Neural progenitor cell (in vitro differentiated cells): ENCODE measurements around the gene ARPC2. TPM values are rescaled to one million over a fixed set of nuclear protein-coding genes. Genes with fewer than 3 reads are reported as not detected.
"Not testable (repeated sequence)": the region's sequence is repeated elsewhere in the genome, so short reads cannot be mapped to it uniquely, and the experiment has no call there.

Source experiments
- DNase-seq: peaks from one replicate; pipeline ENCODE4 v3.0.0-alpha.2; 2016; ENCODE audit warnings: low spot score
- H2AFZ ChIP-seq: fragments of 200-600 bp; sonication (generic); replicated peaks from 2 replicates; pipeline ENCODE4 v1.6.1; 2016; ENCODE audit warnings: antibody characterized with exemption
- H3F3A ChIP-seq: fragments of 200-600 bp; sonication (generic); 2 replicates; pipeline ENCODE4 v1.6.1; 2016; ENCODE audit warnings: antibody characterized with exemption, low read depth
- H3K27ac ChIP-seq: fragments of 200-600 bp; sonication (generic); 2 replicates; pipeline ENCODE4 v1.5.1; 2016; ENCODE audit warnings: mild to moderate bottlenecking
- H3K27me3 ChIP-seq: fragments of 200-600 bp; sonication (generic); 2 replicates; pipeline ENCODE4 v1.6.1; 2016; ENCODE audit warnings: mild to moderate bottlenecking, moderate library complexity
- H3K36me3 ChIP-seq: fragments of 200-600 bp; sonication (generic); 2 replicates; pipeline ENCODE4 v1.5.1; 2016
- H3K4me1 ChIP-seq: fragments of 200-600 bp; sonication (generic); 2 replicates; pipeline ENCODE4 v1.6.1; 2016; ENCODE audit warnings: mixed run types
- H3K4me2 ChIP-seq: fragments of 200-600 bp; sonication (generic); 2 replicates; pipeline ENCODE4 v1.6.1; 2016
- H3K4me3 ChIP-seq: fragments of 200-600 bp; sonication (generic); 2 replicates; pipeline ENCODE4 v1.5.1; 2016
- H3K79me2 ChIP-seq: fragments of 200-600 bp; sonication (generic); 2 replicates; pipeline ENCODE4 v1.6.1; 2016; ENCODE audit warnings: low read depth
- H3K9ac ChIP-seq: fragments of 200-600 bp; sonication (generic); 2 replicates; pipeline ENCODE4 v1.6.1; 2016
- H3K9me3 ChIP-seq: fragments of 200-600 bp; sonication (generic); 2 replicates; pipeline ENCODE4 v1.5.1; 2016; ENCODE audit warnings: low read depth
- H4K20me1 ChIP-seq: fragments of 200-600 bp; sonication (generic); 2 replicates; pipeline ENCODE4 v1.6.1; 2016; ENCODE audit warnings: low read depth
- H3K27ac Mint-ChIP-seq: 3 replicates; pipeline ENCODE4 v1.8.0; 2021; ENCODE audit warnings: mixed read lengths
- H3K27me3 Mint-ChIP-seq: 2 replicates; pipeline ENCODE4 v1.8.0; 2022; ENCODE audit warnings: low read depth, mild to moderate bottlenecking, inconsistent platforms, moderate library complexity, mixed read lengths; ENCODE audit not compliant: insufficient read depth
- H3K36me3 Mint-ChIP-seq: 3 replicates; pipeline ENCODE4 v1.8.0; 2021; ENCODE audit warnings: mixed read lengths
- H3K4me1 Mint-ChIP-seq: 3 replicates; pipeline ENCODE4 v1.8.0; 2021; ENCODE audit warnings: mixed read lengths
- H3K4me3 Mint-ChIP-seq: 3 replicates; pipeline ENCODE4 v1.8.0; 2021; ENCODE audit warnings: mild to moderate bottlenecking, moderate library complexity, mixed read lengths
- H3K9me3 Mint-ChIP-seq: 3 replicates; pipeline ENCODE4 v1.8.0; 2020; ENCODE audit warnings: mixed read lengths
- EZH2 ChIP-seq: fragments of 200-600 bp; sonication (generic); IDR thresholded peaks from 2 replicates; pipeline ENCODE4 v1.6.1; 2017; ENCODE audit warnings: antibody characterized with exemption, mild to moderate bottlenecking, moderate library complexity
- EZH2phosphoT487 ChIP-seq: fragments of 200-600 bp; sonication (generic); IDR thresholded peaks from 2 replicates; pipeline ENCODE4 v1.6.1; 2017; ENCODE audit warnings: antibody characterized with exemption
- total RNA-seq: library from RNA; depleted of rRNA; stranded (reverse); fragments of >200 nt; gene quantifications from 2 replicates; pipeline ENCODE4 v1.2.3, GENCODE V29; 2015; ENCODE audit warnings: low replicate concordance
- TF ChIP-seq, protein P1 (sequence below): fragments of 200-600 bp; sonication (generic); IDR thresholded peaks from 2 replicates; pipeline ENCODE4 v1.5.1; 2017; ENCODE audit warnings: antibody characterized with exemption, mild to moderate bottlenecking

ARPC2 gene
- total RNA-seq, 1 donor from 2014 or later, result 155 TPM

- DNase-seq, result no peak
- no peaks in the 10 kb centered on the region for H3K9me3 ChIP-seq
- H3K36me3 Mint-ChIP-seq, result no peaks in the 10 kb centered on the region
- H3K9me3 Mint-ChIP-seq, result no peaks in the 10 kb centered on the region
- no peak overlapping the region for H3K4me3 ChIP-seq
- H3K4me1 ChIP-seq, result no peaks in the 10 kb centered on the region
- H3K27ac Mint-ChIP-seq, result no peak overlapping the region
- no peak overlapping the region for H3K9ac ChIP-seq
- TF ChIP-seq EZH2phosphoT487 (no peak), EZH2 (no peak)
- TF ChIP-seq, protein P1, sequence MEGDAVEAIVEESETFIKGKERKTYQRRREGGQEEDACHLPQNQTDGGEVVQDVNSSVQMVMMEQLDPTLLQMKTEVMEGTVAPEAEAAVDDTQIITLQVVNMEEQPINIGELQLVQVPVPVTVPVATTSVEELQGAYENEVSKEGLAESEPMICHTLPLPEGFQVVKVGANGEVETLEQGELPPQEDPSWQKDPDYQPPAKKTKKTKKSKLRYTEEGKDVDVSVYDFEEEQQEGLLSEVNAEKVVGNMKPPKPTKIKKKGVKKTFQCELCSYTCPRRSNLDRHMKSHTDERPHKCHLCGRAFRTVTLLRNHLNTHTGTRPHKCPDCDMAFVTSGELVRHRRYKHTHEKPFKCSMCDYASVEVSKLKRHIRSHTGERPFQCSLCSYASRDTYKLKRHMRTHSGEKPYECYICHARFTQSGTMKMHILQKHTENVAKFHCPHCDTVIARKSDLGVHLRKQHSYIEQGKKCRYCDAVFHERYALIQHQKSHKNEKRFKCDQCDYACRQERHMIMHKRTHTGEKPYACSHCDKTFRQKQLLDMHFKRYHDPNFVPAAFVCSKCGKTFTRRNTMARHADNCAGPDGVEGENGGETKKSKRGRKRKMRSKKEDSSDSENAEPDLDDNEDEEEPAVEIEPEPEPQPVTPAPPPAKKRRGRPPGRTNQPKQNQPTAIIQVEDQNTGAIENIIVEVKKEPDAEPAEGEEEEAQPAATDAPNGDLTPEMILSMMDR, result no peak
- no peaks in the 10 kb centered on the region for H3F3A ChIP-seq
- no peaks in the 10 kb centered on the region for H3K36me3 ChIP-seq
- H3K4me1 Mint-ChIP-seq, result no peaks in the 10 kb centered on the region
- peaks cover 24% of the 10 kb centered on the region for H3K27me3 Mint-ChIP-seq
- H3K27ac ChIP-seq, result no peak overlapping the region
- no peak overlapping the region for H3K4me3 Mint-ChIP-seq
- no peak overlapping the region for H2AFZ ChIP-seq
- H3K4me2 ChIP-seq, result no peak overlapping the region
- H3K27me3 ChIP-seq, result no peaks in the 10 kb centered on the region
- no peaks in the 10 kb centered on the region for H4K20me1 ChIP-seq
- H3K79me2 ChIP-seq, result no peaks in the 10 kb centered on the region
These were observed 47.0 kb upstream of the ARPC2 start for GRCh38 chr2:218169757-218170546.

DNA sequence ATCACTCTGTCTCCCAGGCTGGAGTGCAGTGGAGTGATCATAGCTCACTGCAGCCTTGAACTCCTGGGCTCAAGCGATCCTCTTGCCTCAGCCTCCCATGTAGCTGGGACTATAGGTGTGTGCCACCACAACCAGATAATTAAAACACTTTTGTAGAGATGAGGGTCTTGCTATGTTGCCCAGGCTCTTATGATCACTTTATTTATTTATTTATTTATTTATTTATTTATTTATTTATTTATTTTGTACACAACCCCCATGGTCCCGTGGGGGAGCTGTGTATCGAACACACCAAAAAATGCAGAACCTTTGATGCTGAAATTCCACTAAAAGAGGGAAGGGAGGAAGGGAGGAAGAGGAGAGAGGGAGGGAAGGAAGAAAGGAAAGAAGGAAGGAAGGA, 45.2 kb upstream of the ARPC2 start:
- not testable (repeated sequence) for H3K4me1 ChIP-seq, H3K27me3 ChIP-seq, H3K27ac ChIP-seq, H3K36me3 Mint-ChIP-seq, H3K4me3 Mint-ChIP-seq, H3K9me3 ChIP-seq, H3K4me2 ChIP-seq, H4K20me1 ChIP-seq, H3K36me3 ChIP-seq, H3K79me2 ChIP-seq, H3K27ac Mint-ChIP-seq, H2AFZ ChIP-seq, H3F3A ChIP-seq, H3K9me3 Mint-ChIP-seq, H3K4me1 Mint-ChIP-seq, H3K4me3 ChIP-seq, DNase-seq, H3K9ac ChIP-seq
- peaks cover 16% of the 10 kb centered on the region for H3K27me3 Mint-ChIP-seq

DNA sequence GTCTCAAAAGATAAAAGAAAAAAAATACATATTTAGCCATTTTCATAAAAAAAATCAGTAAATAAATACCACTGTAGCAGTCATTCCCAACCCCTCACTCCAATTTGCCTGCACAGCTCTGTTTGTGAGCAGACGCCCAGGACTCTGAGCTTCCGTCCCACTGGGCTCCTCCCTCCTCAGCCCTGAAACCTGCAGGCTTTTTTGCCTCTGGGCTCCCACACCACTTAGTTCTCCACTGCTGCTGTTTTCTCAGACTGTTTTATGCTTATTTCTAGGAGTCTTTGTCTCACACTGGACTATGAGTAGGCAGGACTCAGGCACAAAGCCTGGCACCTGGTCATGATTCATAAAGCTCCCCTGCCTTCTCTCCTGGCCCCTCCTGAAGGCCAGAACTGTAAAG, 44.1 kb upstream of the ARPC2 start:
- peaks cover 16% of the 10 kb centered on the region for H3K27me3 Mint-ChIP-seq
- Histone ChIP-seq H3K4me2 (no peak overlapping the region), H3K27me3 (no peaks in the 10 kb centered on the region), H2AFZ (no peak overlapping the region), H3K27ac (no peak overlapping the region), H3K79me2 (no peaks in the 10 kb centered on the region), H3K9me3 (no peaks in the 10 kb centered on the region), H3K4me3 (no peak overlapping the region), H4K20me1 (no peaks in the 10 kb centered on the region), H3K36me3 (no peaks in the 10 kb centered on the region), H3K4me1 (no peaks in the 10 kb centered on the region), H3F3A (no peaks in the 10 kb centered on the region), H3K9ac (no peak overlapping the region)
- H3K27ac Mint-ChIP-seq, result no peak overlapping the region
- H3K9me3 Mint-ChIP-seq, result no peaks in the 10 kb centered on the region
- TF ChIP-seq EZH2phosphoT487 (no peak), EZH2 (no peak)
- TF ChIP-seq, protein P1, result no peak
- H3K4me3 Mint-ChIP-seq, result no peak overlapping the region
- no peaks in the 10 kb centered on the region for H3K36me3 Mint-ChIP-seq
- no peaks in the 10 kb centered on the region for H3K4me1 Mint-ChIP-seq
- DNase-seq, result no peak

GRCh38 chr2:218179782-218180181, 37.2 kb upstream of the ARPC2 start:
- no peak overlapping the region for H3K27ac ChIP-seq
- no peak for DNase-seq
- H3K36me3 ChIP-seq, result no peaks in the 10 kb centered on the region
- Mint-ChIP-seq H3K9me3 (no peaks in the 10 kb centered on the region), H3K27me3 (peaks cover 9% of the 10 kb centered on the region), H3K4me3 (no peak overlapping the region), H3K27ac (no peak overlapping the region), H3K36me3 (no peaks in the 10 kb centered on the region), H3K4me1 (no peaks in the 10 kb centered on the region)
- TF ChIP-seq EZH2phosphoT487 (no peak), EZH2 (no peak)
- TF ChIP-seq, protein P1, result no peak
- no peak overlapping the region for H3K4me2 ChIP-seq
- H2AFZ ChIP-seq, result no peak overlapping the region
- no peaks in the 10 kb centered on the region for H3F3A ChIP-seq
- H3K9me3 ChIP-seq, result no peaks in the 10 kb centered on the region
- no peaks in the 10 kb centered on the region for H3K79me2 ChIP-seq
- no peaks in the 10 kb centered on the region for H3K4me1 ChIP-seq
- H3K9ac ChIP-seq, result no peak overlapping the region
- H3K4me3 ChIP-seq, result no peak overlapping the region
- H4K20me1 ChIP-seq, result no peaks in the 10 kb centered on the region
- H3K27me3 ChIP-seq, result no peaks in the 10 kb centered on the region
